GM21423 (cell line): Measurements from ENCODE around the gene SPG7.

ENCODE experiments used
- ATAC-seq: cut with Tn5 transposase; IDR thresholded peaks from one replicate; pipeline ENCODE4 v1.9.1; 2021; ENCODE audit warnings: mild to moderate bottlenecking, moderate library complexity; ENCODE audit not compliant: unreplicated experiment

The SPG7 gene

DNA sequence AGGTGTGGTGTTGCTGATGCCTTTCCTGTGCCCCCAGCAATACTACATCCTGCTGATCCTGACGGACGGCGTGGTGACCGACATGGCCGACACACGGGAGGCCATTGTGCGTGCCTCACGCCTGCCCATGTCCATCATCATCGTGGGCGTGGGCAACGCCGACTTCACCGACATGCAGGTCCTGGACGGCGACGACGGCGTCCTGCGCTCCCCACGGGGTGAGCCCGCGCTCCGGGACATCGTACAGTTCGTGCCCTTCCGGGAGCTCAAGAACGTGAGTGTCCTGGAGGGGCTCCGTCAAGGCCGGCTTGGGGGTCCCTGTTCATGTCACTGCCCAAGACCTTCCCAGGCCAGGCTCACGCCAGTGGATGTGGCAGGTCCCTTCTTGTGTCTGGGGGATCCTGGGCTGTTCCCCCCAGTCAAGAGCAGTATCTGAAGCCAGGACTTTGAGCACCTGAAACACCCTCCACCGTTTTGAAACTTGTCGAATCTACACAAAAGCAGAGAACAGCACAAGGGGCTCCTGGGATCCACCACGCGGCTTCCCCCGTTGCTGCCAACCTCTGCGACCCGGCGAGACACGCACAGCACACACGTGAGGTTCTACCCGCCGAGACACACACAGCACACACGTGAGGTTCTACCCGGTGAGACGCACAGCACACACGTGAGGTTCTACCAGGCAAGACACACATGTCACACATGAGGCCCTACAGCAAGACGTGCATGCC is 87.3 kb downstream of the SPG7 start:
- no peak for ATAC-seq

DNA sequence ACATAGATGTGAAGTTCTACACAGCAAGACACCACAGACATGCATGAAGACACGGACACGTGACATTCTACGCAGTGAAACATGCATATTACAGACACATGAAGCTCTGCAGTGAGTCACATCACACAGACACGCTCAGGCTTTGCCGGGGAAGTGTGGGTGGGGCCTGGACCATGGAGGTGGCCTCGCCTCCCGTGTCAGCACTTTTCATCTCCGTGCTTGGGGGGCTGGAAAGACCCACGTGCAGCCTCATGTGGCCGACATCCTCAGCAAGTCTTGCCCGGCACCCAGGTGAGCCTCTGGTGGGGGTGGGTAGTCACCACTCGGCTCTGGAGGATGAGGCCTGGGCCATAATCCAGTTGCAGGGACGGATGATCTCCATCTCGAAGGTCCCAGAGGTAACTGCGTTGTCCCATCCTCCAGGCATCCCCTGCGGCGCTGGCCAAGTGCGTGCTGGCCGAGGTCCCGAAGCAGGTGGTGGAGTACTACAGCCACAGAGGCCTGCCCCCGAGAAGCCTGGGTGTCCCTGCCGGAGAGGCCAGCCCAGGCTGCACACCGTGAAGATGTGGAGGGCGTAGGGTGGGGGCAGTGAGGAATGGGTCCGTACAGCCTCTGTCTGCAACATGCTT is 88.0 kb downstream of the SPG7 start:
- no peak for ATAC-seq

DNA sequence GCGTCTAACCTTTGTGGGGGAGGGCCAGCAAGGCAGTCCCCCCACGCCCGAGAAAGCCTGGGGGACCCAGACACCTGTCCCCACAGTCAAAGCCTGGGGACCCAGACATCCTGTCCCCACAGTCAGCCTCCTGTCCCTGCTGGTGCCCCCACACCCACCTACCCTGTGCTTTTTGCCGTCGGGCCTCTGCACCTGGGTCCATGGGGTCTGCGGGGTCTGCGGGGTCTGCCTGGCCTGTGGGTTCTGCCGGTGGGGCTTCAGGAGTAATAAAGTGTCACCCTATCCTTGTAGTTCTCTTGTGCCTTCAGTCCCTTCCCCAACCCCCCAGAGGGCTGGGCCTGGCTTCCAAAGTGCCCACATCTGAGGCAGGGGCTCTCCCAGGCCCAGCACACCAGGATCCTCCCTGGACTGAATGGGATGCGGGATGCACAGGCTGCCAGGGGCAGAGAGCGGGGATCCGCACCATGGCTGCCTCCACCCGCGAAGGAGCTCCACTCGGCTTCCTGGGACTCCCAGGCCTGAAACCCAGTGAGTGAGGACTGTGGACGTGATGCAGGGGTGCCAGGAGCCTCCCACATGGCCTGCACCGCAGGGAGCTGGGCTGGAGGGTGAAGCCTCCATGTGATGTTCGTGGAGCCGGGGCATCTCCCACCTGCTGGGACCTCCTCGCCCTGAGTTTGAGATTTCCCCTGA is 88.9 kb downstream of the SPG7 start:
- ATAC-seq = no peak

DNA sequence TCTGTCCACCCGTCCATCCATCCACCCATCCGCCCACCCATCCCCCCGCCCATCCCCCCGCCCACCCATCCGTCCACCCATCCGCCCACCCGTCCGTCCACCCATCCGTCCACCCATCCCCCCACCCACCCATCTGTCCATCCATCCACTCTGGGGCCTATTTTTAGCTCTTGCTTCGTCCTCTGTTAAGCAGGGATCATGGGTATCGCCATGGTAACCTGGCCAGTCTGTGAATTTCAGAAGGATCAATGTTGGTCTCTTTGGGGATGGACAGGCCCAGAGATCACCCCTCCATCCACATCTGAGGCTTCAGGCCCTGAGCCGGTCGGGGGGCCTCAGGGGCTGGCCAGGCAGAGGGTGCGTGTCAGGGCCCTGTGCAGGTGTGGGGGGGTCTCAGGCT is 90.0 kb downstream of the SPG7 start:
- ATAC-seq = no peak

DNA sequence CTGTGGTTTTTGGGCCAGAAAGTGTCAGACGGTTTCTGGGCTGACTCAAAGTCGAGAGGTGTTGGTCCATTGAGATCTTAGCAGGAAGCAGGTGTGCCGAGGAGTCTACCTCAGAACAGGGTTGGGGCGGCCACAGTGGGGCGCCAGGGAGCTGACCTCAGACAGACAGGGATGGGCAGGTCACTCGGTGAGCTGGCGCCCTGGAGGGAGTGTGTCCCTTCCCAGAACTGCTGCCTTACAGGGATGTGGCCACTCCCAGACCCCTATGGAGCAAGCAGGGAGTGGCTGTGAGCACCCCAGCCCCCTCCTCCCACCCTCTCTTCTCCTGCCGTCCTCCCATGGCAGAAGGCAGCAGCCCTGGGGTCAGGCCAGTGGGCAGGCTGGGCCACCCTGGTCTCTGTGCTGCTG is 91.3 kb downstream of the SPG7 start:
- ATAC-seq = no peak

DNA sequence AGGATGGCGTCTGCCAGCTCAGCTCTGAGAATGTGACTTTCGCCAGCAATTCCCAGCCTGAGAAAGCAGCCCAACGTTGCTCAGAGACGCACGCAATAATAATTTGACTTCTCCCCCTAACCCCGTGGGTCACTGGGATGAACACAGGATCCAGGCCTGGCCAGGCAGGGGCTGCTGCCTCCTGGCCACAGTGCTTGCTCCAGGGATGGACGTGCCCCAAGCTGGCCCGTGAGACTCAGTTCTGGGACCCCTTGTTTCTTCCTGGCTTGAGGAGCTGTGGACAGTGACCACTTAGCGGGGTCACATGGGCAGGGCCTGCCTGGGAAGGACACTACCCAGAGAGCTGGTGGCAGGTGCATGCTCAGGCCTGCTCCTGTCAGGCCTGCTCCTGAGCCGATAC is 91.7 kb downstream of the SPG7 start:
- no peak for ATAC-seq

DNA sequence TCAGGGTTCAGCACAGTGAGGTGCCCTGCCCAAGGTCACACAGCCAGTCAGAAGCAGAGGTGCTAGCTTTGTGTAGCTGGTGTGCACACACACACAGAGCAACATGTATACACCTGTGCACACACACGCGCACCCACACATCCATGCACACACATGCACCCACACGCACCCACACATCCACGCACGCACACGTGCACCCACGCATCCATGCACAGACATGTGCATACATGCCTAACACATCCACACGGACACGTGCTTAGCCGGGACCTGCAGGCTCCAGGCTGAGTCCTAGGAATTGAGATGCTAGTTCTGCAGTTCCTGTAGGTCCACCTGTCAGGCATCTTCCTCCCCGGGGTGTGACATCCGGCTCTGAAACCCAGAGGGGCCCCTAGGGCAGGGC is 92.2 kb downstream of the SPG7 start:
- ATAC-seq = no peak

DNA sequence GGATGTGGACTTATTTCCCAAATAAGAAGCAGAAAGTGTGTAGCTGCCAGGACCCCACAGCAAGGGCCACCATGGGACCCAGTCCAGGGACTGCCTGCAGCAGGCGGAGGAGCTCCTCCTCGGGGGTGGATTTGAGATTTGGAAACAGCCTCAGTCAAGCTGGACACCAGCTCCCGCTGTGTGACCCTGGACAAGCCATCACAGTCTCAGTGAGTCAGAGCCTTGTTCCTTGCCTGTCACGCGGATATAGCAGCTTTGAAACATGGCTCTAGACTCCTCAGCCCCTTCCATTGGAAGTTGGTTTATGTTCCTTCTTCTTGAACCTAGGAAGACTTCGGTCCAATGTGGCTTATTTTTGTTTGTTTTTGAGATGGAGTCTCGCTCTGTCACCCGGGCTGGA is 92.8 kb downstream of the SPG7 start:
- ATAC-seq = no peak

DNA sequence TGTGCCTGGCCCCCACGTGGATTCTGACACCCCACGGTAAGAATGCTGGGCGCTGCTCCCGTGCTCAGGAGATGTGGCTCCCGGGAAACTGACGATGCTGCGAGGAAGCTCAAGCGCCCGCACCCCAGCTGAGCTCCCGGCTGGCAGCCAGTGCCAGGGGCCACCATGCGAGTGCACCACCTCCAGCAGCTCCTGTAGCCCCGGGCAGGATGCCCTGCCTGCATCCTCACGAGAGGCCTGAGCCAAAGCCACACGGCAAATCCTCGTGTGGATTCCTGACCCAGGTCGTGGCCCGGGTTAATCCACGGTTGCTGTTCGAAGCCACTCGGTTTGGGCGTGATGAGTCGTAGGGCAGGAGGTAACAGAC is 93.7 kb downstream of the SPG7 start:
- ATAC-seq = no peak

DNA sequence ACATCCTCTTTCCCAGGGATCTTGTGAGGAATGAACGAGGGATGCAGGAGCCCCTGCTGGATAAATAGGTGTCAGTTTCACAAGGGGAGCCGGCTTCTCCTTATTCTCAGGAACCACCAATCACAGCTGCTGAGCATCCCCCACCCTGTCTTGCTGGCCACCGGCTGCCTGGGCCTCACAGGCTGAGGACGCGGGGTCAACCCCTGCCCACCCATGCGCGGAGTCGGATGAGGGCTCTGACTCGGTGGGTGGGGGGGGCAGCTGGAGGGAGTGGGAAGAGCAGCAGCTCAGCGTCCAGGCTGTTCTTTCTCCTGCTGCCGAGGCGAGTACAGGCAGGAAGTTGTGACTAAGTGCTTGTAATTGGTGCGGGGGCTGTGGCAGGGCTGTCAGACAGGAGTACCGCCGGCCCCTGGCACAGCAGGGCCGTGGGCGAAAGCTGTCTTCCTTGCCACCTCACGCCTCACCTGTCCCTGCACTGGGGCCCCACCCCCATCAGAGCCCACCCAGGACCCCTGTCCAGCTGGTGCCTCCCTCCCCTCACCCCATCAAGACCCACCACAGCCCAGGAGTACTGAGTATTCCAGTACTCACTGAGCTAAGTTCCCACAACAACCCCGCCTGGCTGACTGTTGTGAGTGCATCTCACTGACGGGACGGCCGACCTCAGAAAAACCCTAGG is 94.2 kb downstream of the SPG7 start:
- no peak for ATAC-seq

DNA sequence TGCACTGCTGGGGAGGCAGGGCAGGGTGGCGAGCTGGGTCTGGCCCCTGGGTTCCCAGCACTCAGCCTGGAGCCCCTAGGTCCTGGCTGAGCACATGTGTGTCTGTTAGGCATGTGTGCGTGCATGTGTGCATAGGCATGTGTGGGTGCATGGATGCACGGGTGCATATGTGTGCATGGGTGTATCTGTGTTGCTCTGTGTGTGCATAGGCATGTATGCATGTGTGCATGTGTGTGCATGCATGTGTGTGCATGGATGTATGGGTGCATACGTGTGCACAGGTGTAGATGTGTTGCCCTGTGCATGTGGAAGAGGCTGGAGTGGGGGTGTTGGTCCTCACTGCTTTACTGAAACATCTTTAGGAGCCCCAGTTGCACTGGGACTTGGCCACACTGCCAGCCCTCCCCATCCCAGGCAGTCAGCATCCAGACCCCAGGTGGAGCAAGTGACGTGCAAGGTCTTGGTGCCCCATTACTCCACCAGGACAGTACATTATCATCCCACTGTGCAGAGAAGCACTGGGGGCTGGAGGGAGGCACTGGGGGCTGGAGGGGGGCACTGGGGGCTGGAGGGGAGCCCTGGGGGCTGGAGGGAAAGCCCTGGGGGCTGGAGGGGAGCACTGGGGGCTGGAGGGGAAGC is 94.9 kb downstream of the SPG7 start:
- ATAC-seq = no peak

DNA sequence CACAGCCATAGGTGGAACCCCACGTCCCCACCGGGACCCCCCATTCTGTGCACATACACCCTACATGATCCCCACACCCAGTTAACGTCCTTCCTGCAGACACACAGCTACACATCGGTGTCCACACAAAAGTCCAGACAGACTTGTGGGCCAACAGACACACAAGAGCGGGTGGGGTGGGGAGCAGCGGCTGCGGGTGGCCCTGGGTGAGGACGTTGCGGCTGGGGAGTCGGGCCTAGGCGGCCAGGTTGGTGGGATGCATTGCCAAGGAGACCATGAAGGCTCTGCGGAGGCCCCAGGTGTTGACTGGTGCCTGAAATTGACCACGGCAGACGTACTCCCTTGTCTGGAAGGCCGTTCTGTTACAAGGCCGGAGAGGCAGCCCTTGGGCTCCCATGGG is 96.6 kb downstream of the SPG7 start:
- ATAC-seq = no peak

DNA sequence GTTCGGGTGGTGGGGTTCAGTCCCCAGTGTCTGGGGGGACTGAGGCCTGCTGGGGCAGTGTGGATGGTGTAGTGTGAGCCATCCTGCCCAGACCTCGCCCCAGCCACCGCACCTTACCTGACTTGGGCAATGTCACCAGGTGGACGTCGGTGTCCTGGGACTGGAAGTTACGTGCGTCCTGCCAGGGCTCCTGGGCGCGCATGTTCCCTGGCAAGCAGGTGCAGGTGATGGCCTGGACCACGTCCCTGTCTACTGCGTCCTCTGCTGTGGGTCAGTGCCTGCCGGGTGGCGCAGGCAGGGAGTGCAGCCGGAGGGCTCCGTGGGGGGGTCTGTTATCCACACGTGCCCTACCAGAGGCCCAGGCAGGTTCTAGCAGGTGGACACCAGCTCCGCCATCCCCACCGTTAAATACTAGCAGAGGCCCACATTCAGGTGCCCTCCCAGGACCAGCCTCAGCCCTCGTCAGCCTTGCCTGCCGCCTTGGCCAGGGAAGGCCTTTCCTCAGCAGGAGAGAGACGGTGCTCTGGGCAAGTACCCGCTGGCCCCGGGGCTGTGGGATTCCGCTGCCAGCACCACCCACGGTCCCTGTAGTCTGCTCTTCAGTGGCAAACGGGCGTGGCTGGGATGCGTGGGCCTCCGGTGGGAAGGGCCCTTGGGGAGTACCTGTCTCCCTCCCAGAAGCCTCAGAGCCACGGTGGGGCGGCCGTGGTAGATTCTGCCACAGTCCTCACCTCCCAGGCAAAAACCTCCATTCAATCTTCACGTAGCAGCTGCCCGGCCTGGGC is 97.2 kb downstream of the SPG7 start:
- no peak for ATAC-seq

DNA sequence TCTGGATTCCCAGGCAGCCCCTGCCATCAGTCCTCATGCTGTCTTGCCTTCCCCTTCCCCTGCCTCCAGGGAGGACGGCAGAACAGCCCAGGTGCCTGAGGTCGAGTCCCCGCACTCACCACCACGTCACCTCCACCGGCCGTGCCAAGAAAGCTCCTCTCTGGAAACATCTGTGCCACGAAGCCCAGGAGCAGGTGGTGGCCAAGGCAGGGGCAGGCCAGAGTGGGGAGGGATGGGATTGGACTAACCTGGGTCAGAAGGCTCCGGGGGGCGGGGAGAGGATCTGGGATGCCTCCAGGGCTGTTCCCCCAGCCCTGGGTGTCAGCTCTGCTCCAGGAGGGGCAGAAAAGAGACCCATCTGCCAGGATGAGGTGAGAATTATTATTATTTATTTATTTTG is 97.8 kb downstream of the SPG7 start:
- ATAC-seq = no peak
